Esophagus (tissue), 2 donors: ENCODE results near the gene FBXO34. TPM values are rescaled to one million over a fixed set of nuclear protein-coding genes. Genes with fewer than 3 reads are reported as not detected.
A peak's percentile ranks its signal among the peaks of the same experiment; 100 is the strongest.

Experiments used
- H3K27ac ChIP-seq, 2 donors: one replicate each; pipeline ENCODE4 v1.5.1; 2013; ENCODE audit warnings: low read depth in 2 of 2, mild to moderate bottlenecking in 2 of 2, inconsistent platforms in 1 of 2, low read length in 1 of 2, moderate library complexity in 1 of 2
- H3K27me3 ChIP-seq, 2 donors: one replicate each; pipeline ENCODE4 v1.6.1; 2013; ENCODE audit warnings: low read length in 2 of 2, control low read depth in 1 of 2, mild to moderate bottlenecking in 1 of 2; ENCODE audit not compliant: insufficient read depth in 2 of 2, control insufficient read depth in 1 of 2
- H3K36me3 ChIP-seq, 2 donors: one replicate each; pipeline ENCODE4 v1.6.1; 2013; ENCODE audit warnings: low read length in 1 of 2; ENCODE audit not compliant: control insufficient read depth in 2 of 2, insufficient read depth in 2 of 2
- H3K4me1 ChIP-seq, 2 donors: one replicate each; pipeline ENCODE4 v1.6.1; 2013; ENCODE audit warnings: low read length in 1 of 2; ENCODE audit not compliant: control insufficient read depth in 2 of 2, insufficient read depth in 2 of 2
- H3K4me3 ChIP-seq, 2 donors: one replicate each; pipeline ENCODE4 v1.5.1; 2013; ENCODE audit warnings: low read length in 2 of 2, mild to moderate bottlenecking in 2 of 2, low read depth in 1 of 2, moderate library complexity in 1 of 2
- H3K9me3 ChIP-seq, 2 donors: one replicate each; pipeline ENCODE4 v1.6.1; 2013; ENCODE audit warnings: mild to moderate bottlenecking in 2 of 2, low read depth in 1 of 2, low read length in 1 of 2, moderate library complexity in 1 of 2; ENCODE audit not compliant: control insufficient read depth in 2 of 2, insufficient read depth in 1 of 2
- WGBS, 2 donors: extraction: QIAGEN DNeasy Blood & Tissue Kit; methylation state at CpG; one replicate each; pipeline ENCODE4 v1.1.7; 2013; 5-methylcytosine and 5-hydroxymethylcytosine counted together
- polyA plus RNA-seq, 2 donors: library from polyadenylated mRNA; stranded (reverse); fragments of 200-250 nt; gene quantifications; one replicate each; pipeline ENCODE4 v1.2.3, GENCODE V29; 2013
- donor health status: healthy with polysubstance abuse.
- donor health status: Bipolar disorder and iron deficiency.

Gene FBXO34
- polyA plus RNA-seq, 2 donors = 24.3 to 36.8 TPM

- Histone ChIP-seq H3K9me3 (no peaks in the 10 kb centered on the region), H3K27ac (peak overlapping the region in 1 of 2 donors; percentile 63), H3K36me3 (no peaks in the 10 kb centered on the region), H3K4me1 (no peaks in the 10 kb centered on the region), H3K4me3 (no peak overlapping the region), H3K27me3 (peaks cover 0 to 3% of the 10 kb centered on the region in 2 donors)
- WGBS, 2 donors = 91 to 95% methylated on average over 3 of the region's 3 CpGs
Observed at GRCh38 chr14:55243386-55243785, 27.8 kb upstream of the FBXO34 start.

DNA sequence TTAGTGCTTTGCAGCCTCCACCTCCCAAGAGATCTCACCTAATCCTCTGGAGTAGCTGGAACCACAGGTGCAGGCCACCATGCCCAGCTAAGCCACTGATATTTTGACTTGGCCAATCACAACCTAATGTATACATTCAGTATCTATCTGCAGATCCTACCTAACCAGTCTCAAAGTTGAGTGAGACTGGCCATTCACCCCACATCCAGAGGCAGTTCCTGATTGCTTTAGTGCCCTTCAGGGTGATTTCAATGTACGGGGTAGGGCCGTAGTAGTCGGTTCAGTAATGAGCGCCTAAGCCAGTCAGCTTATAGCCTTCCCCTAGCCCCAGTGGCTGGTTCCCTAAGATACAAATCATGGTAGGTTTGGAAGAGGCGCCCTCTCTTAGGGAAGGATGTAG is 27.4 kb upstream of the FBXO34 start:
- H3K9me3 ChIP-seq = no peaks in the 10 kb centered on the region
- H3K27ac ChIP-seq = peak overlapping the region in 1 of 2 donors; percentile 63
- H3K27me3 ChIP-seq = peaks cover 0 to 3% of the 10 kb centered on the region in 2 donors
- WGBS, 2 donors = 93 to 94% methylated on average over 5 of the region's 5 CpGs
- no peak overlapping the region for H3K4me3 ChIP-seq
- no peaks in the 10 kb centered on the region for H3K36me3 ChIP-seq
- H3K4me1 ChIP-seq = no peaks in the 10 kb centered on the region

DNA sequence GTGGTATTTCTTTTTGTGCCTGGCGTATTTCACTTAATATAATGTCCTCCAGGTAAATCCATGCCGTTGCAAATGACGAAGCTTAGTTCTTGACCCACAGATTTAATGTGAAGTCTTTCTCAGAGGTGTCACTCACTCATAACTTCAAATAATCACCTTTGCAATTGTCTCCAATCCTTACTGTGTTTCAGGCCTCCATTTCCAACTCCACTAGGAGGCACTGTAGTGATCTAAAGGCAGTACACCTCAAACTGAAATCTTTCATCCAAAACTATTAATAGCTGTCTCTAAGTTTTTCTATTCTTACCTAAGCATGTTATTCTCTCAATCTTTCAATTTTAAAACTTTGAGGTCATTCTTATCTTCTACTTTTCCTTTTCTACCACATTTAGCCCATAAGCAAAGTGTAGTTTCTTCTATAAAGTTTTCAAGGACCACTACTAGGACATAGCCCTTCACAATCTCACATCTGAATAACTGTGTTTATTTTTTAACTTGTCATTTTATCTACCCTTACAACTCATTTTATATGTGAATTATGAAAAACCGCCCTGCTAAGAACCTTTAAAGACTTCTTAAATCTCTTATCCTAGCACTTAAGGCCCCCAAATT is 25.5 kb upstream of the FBXO34 start:
- Histone ChIP-seq H3K4me1 (no peaks in the 10 kb centered on the region), H3K9me3 (no peaks in the 10 kb centered on the region), H3K4me3 (no peak overlapping the region), H3K27me3 (peaks cover 0 to under 1% of the 10 kb centered on the region in 2 donors), H3K36me3 (no peaks in the 10 kb centered on the region), H3K27ac (no peak overlapping the region)
- 66 to 69% methylated on average over 4 of the region's 4 CpGs for WGBS, 2 donors

GRCh38 chr14:55248411-55248810 is 22.8 kb upstream of the FBXO34 start:
- no peaks in the 10 kb centered on the region for H3K27me3 ChIP-seq
- H3K9me3 ChIP-seq = no peaks in the 10 kb centered on the region

DNA sequence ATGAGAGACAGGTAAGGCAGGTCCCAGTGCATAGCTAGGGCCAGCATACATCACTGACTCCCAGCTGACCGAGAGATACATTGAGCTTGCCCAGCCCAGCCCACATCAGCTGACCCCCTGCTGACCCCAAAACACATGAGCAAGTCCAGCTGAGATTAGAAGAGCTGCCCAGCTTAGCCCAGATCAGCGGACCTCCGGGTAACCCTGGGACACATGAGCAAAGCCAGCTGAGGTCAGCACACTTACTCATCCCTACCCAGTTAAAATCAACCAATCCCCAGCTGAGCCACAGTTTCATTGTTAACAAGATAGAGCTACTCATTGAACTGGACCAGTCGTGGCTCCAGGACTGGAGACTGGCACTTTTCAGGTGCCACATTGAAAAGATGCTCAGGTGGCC is 21.8 kb upstream of the FBXO34 start:
- no peaks in the 10 kb centered on the region for H3K27me3 ChIP-seq
- H3K27ac ChIP-seq = no peak overlapping the region
- no peaks in the 10 kb centered on the region for H3K4me1 ChIP-seq
- H3K4me3 ChIP-seq = no peak overlapping the region
- 44 to 53% methylated on average over 4 of the region's 4 CpGs for WGBS, 2 donors
- no peaks in the 10 kb centered on the region for H3K36me3 ChIP-seq
- no peaks in the 10 kb centered on the region for H3K9me3 ChIP-seq

More at GRCh38 chr14:55248411-55248810, 22.8 kb upstream of the FBXO34 start:
- no peak overlapping the region for H3K4me3 ChIP-seq
- 94 to 98% methylated on average over 4 of the region's 4 CpGs for WGBS, 2 donors
- no peaks in the 10 kb centered on the region for H3K36me3 ChIP-seq
- no peak overlapping the region for H3K27ac ChIP-seq
- no peaks in the 10 kb centered on the region for H3K4me1 ChIP-seq

DNA sequence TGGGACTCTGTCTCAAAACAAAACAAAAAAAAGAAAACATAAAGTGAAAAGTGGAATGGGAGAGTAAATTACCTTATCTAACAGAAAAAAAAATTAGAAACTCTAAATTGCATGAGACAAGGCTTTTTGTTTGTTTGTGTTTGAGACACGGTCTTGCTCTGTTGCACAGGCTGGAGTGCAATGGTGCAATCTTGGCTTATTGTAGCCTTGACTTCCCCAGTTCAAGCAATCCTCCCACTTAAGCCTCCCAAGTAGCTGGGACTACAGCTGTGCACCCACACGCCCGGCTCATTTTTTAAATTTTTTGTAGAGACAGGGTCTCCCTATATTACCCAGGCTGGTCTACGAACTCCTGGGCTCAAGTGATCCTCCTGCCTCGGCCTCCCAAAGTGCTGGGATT is 17.9 kb upstream of the FBXO34 start:
- H3K27ac ChIP-seq = no peak overlapping the region
- H3K9me3 ChIP-seq = no peaks in the 10 kb centered on the region
- H3K4me3 ChIP-seq = no peak overlapping the region
- no peaks in the 10 kb centered on the region for H3K27me3 ChIP-seq
- H3K4me1 ChIP-seq = no peaks in the 10 kb centered on the region
- 87 to 89% methylated on average over 5 of the region's 5 CpGs for WGBS, 2 donors
- H3K36me3 ChIP-seq = no peaks in the 10 kb centered on the region

DNA sequence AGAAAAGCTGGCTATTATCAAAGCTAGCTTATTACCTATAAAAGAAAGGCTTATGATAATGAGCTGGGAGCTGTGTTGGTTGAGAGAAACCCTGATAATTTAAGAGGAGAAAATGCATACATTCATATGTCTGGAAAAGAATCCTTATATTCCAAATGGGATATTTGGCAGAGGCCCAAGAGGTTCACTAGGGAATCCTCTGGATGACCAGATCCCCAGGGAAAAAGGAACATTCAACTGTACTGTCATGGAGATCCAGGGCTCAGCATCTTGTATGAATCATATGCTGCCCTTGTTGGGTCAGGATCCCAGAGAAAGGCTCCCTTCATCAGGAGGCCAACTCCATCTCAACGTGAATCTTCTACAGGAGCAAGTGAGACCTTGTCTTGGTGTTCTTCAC is 16.6 kb upstream of the FBXO34 start:
- H3K9me3 ChIP-seq = no peaks in the 10 kb centered on the region
- no peak overlapping the region for H3K4me3 ChIP-seq
- H3K36me3 ChIP-seq = no peaks in the 10 kb centered on the region
- H3K4me1 ChIP-seq = no peaks in the 10 kb centered on the region
- WGBS, 2 donors = 58 to 69% methylated on average over 1 of the region's 1 CpG
- no peak overlapping the region for H3K27ac ChIP-seq
- no peaks in the 10 kb centered on the region for H3K27me3 ChIP-seq

- H3K4me3 ChIP-seq = no peak overlapping the region
- no peak overlapping the region for H3K27ac ChIP-seq
- no peaks in the 10 kb centered on the region for H3K27me3 ChIP-seq
- WGBS, 2 donors = 77 to 82% methylated on average over 3 of the region's 3 CpGs
- no peaks in the 10 kb centered on the region for H3K9me3 ChIP-seq
- H3K4me1 ChIP-seq = no peaks in the 10 kb centered on the region
- H3K36me3 ChIP-seq = no peaks in the 10 kb centered on the region
Observed at GRCh38 chr14:55255979-55256378, 15.2 kb upstream of the FBXO34 start.

- 35 to 39% methylated on average over 6 of the region's 6 CpGs for WGBS, 2 donors
- Histone ChIP-seq H3K9me3 (no peaks in the 10 kb centered on the region), H3K4me3 (no peak overlapping the region), H3K27ac (no peak overlapping the region), H3K27me3 (no peaks in the 10 kb centered on the region), H3K4me1 (no peaks in the 10 kb centered on the region), H3K36me3 (no peaks in the 10 kb centered on the region)
Observed at GRCh38 chr14:55256586-55256985, 14.6 kb upstream of the FBXO34 start.

- H3K36me3 ChIP-seq = no peaks in the 10 kb centered on the region
- no peak overlapping the region for H3K27ac ChIP-seq
- no peaks in the 10 kb centered on the region for H3K9me3 ChIP-seq
- no peaks in the 10 kb centered on the region for H3K27me3 ChIP-seq
- no peaks in the 10 kb centered on the region for H3K4me1 ChIP-seq
- 74 to 78% methylated on average over 4 of the region's 4 CpGs for whole genome bisulfite sequencing, 2 donors
- H3K4me3 ChIP-seq = no peak overlapping the region
Observed at GRCh38 chr14:55265197-55265596, 6.0 kb upstream of the FBXO34 start.
